Measurements from ENCODE around the gene PRSS3. TPM values are rescaled to one million over a fixed set of nuclear protein-coding genes. Genes with fewer than 3 reads are reported as not detected.
"Not testable (repeated sequence)": the region's sequence is repeated elsewhere in the genome, so short reads cannot be mapped to it uniquely, and the experiment has no call there.

The PRSS3 gene
- total RNA-seq, 1 donor from 2014 or later, result not detected

DNA sequence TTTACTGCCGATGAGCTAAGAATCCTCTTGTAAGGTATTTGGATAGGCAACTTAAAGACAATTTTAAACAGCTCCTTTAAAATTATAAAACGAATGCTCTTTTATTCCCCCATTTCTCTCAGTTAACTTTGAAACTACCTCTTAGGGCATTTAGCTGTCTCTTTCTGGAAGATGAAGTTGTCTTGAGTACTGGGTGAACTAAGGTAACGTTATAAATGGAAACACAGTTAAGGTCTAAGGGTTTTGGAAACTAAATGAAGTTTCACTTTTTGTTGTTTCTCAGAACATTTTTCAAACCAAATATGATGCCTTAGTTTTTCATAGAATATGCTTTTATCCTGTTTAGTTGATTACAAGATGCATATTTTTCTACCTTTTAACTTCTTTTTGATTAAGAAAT lies 28.4 kb downstream of the PRSS3 start:
- no peak for DNase-seq
- Mint-ChIP-seq H3K4me3 (ENCODE audit: unreplicated experiment) (no peak overlapping the region), H3K27me3 (ENCODE audit: unreplicated experiment) (no peaks in the 10 kb centered on the region), H3K27ac (ENCODE audit: unreplicated experiment) (no peak overlapping the region), H3K9me3 (ENCODE audit: unreplicated experiment) (peaks cover 1% of the 10 kb centered on the region), H3K4me1 (ENCODE audit: low read depth, unreplicated experiment) (peaks cover 10% of the 10 kb centered on the region), H3K36me3 (ENCODE audit: unreplicated experiment) (no peaks in the 10 kb centered on the region)
- TF ChIP-seq, protein P1, sequence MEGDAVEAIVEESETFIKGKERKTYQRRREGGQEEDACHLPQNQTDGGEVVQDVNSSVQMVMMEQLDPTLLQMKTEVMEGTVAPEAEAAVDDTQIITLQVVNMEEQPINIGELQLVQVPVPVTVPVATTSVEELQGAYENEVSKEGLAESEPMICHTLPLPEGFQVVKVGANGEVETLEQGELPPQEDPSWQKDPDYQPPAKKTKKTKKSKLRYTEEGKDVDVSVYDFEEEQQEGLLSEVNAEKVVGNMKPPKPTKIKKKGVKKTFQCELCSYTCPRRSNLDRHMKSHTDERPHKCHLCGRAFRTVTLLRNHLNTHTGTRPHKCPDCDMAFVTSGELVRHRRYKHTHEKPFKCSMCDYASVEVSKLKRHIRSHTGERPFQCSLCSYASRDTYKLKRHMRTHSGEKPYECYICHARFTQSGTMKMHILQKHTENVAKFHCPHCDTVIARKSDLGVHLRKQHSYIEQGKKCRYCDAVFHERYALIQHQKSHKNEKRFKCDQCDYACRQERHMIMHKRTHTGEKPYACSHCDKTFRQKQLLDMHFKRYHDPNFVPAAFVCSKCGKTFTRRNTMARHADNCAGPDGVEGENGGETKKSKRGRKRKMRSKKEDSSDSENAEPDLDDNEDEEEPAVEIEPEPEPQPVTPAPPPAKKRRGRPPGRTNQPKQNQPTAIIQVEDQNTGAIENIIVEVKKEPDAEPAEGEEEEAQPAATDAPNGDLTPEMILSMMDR (IDR thresholded peaks at IDR 0.05; ENCODE audit: partially characterized antibody, unreplicated experiment), result no peak

DNA sequence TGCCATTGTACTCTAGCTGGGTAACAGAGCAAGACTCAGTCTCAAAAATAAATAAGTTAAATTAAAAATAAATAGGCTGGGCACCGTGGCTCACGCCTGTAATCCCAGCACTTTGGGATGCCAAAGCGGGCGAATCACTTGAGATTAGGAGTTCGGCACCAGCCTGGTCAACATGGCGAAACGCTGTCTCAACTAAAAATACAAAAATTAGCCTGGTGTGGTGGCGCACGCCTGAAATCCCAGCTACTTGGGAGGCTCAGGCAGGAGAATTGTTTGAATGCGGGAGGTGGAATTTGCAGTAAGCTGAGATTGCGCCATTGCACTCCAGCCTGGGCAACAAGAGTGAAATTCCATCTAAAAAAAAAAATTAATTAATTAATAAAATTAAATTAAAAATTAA lies 31.9 kb downstream of the PRSS3 start:
- H3K4me3 Mint-ChIP-seq (ENCODE audit: unreplicated experiment); DNase-seq; H3K36me3 Mint-ChIP-seq (ENCODE audit: unreplicated experiment): not testable (repeated sequence)

DNA sequence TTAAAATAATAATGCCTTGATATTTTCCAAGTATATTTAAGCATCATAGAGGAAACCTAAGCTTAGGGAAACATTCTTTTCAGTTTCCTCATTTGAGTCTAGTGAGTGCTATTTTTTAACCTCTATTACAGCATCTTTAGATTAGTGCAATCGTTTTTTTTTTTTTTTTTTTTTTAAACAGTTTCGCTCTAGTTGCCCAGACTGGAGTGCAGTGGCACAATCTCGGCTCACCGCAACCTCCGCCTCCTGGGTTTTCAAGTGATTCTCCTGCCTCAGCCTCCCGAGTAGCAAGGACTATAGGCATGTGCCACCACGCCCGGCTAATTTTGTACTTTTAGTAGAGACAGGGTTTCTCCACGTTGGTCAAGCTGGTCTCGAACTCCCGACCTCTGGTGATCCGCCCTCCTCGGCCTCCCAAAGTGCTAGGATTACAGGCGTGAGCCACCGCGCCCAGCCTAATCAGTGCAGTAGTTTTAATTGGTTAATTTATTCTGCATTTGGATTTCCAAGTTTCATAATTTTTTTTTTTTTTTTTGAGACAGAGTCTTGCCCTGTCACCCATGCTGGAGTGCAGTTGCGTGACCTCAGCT lies 34.4 kb downstream of the PRSS3 start:
- not testable (repeated sequence) for DNase-seq; H3K9me3 Mint-ChIP-seq (ENCODE audit: unreplicated experiment); H3K27me3 Mint-ChIP-seq (ENCODE audit: unreplicated experiment); H3K4me1 Mint-ChIP-seq (ENCODE audit: low read depth, unreplicated experiment); H3K4me3 Mint-ChIP-seq (ENCODE audit: unreplicated experiment); H3K27ac Mint-ChIP-seq (ENCODE audit: unreplicated experiment); H3K36me3 Mint-ChIP-seq (ENCODE audit: unreplicated experiment)

More for the DNA sequence above, 31.9 kb downstream of the PRSS3 start:
- not testable (repeated sequence) for H3K27me3 Mint-ChIP-seq (ENCODE audit: unreplicated experiment); H3K27ac Mint-ChIP-seq (ENCODE audit: unreplicated experiment); H3K4me1 Mint-ChIP-seq (ENCODE audit: low read depth, unreplicated experiment); H3K9me3 Mint-ChIP-seq (ENCODE audit: unreplicated experiment)

DNA sequence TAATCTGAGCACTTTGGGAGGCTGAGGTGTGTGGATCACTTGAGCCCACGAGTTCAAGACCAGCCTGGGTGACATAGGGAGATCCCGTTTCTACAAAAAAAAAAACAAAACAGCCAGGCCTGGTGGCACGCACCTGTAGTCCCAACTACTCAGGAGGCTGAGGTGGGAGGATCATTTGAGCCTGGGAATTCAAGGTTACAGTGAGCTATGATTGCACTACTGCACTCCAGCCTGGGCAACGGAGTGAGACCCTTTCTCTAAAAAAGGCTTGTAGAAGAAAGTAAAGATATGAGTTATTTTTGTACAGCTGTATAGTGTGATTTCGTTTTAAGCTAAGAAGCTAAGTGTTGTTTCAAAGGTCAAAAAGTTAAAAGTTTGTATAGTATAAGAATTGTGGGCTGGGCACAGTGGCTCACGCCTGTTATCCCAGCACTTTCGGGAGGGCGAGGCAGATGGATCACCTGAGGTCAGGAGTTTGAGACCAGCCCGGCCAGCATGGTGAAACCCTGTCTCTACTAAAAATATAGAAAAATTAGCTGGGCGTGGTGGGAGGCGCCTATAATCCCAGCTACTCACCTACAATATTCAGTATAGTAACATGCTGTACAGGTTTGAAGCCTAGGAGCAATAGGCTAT lies 40.4 kb downstream of the PRSS3 start:
- Mint-ChIP-seq H3K27me3 (ENCODE audit: unreplicated experiment) (no peaks in the 10 kb centered on the region), H3K9me3 (ENCODE audit: unreplicated experiment) (peaks cover 5% of the 10 kb centered on the region)

DNA sequence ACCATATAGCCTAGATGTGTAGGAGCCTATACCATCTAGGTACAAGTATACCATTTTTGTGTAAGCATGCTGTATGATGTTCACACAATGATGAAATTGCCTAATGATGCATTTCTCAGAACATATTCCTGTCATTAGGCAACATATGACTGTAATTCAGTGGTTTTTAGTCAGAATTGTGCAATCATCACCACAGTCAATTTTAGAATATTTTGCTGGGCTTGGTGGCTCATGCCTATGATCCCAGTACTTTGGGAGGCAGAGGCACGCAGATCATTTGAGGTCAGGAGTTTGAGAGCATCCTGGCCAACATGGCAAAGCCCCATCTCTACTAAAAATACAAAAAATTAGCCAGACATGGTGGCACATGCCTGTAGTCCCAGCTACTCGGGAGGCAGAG lies 40.9 kb downstream of the PRSS3 start:
- H3K27me3 Mint-ChIP-seq (ENCODE audit: unreplicated experiment); H3K4me1 Mint-ChIP-seq (ENCODE audit: low read depth, unreplicated experiment); DNase-seq; H3K9me3 Mint-ChIP-seq (ENCODE audit: unreplicated experiment); H3K27ac Mint-ChIP-seq (ENCODE audit: unreplicated experiment); H3K36me3 Mint-ChIP-seq (ENCODE audit: unreplicated experiment); H3K4me3 Mint-ChIP-seq (ENCODE audit: unreplicated experiment): not testable (repeated sequence)

More for the DNA sequence above, 40.4 kb downstream of the PRSS3 start:
- H3K4me1 Mint-ChIP-seq (ENCODE audit: low read depth, unreplicated experiment), result no peaks in the 10 kb centered on the region
- no peak overlapping the region for H3K4me3 Mint-ChIP-seq (ENCODE audit: unreplicated experiment)
- no peak for DNase-seq
- H3K27ac Mint-ChIP-seq (ENCODE audit: unreplicated experiment), result no peak overlapping the region
- TF ChIP-seq, protein P1 (IDR thresholded peaks at IDR 0.05; ENCODE audit: partially characterized antibody, unreplicated experiment), result no peak
- H3K36me3 Mint-ChIP-seq (ENCODE audit: unreplicated experiment), result no peaks in the 10 kb centered on the region

DNA sequence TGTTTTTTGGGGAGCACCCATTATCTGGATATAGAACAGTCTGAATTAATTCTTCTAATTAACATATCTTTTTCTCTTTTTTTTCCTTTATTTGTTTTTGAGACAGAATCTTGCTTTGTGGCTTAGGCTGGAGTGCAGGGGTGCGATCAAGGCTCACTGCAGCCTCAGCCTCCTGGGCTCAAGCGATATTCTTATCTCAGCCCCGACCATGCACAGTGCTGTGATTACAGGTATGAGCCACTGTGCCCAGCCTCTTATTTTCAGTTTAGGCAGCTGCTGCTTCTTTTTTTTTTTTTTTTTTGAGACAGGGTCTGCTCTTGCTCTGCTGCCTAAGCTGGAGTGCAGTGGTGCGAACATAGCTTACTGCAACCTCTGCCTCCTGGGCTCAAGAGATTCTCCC lies 41.8 kb downstream of the PRSS3 start:
- TF ChIP-seq, protein P1 (IDR thresholded peaks at IDR 0.05; ENCODE audit: partially characterized antibody, unreplicated experiment), result no peak
- no peaks in the 10 kb centered on the region for H3K4me1 Mint-ChIP-seq (ENCODE audit: low read depth, unreplicated experiment)
- H3K9me3 Mint-ChIP-seq (ENCODE audit: unreplicated experiment), result peaks cover 5% of the 10 kb centered on the region
- no peaks in the 10 kb centered on the region for H3K36me3 Mint-ChIP-seq (ENCODE audit: unreplicated experiment)
- no peak overlapping the region for H3K4me3 Mint-ChIP-seq (ENCODE audit: unreplicated experiment)
- no peaks in the 10 kb centered on the region for H3K27me3 Mint-ChIP-seq (ENCODE audit: unreplicated experiment)
- DNase-seq, result no peak
- H3K27ac Mint-ChIP-seq (ENCODE audit: unreplicated experiment), result no peak overlapping the region

Measured in glutamatergic neuron (in vitro differentiated cells).